BLaER1 treated with 17β-estradiol and CSF1 and Interleukin-3, amounts not matched to agents 10 nM and 100 nM (cell line): ENCODE measurements around the gene ALOX12B.
A peak's percentile ranks its signal among the peaks of the same experiment; 100 is the strongest.

Experiments used
- H3K27ac ChIP-seq, 11 experiments: shearing (Covaris generic); formaldehyde crosslinking; 2 replicates each; pipeline ENCODE4 v1.8.1; 2022
- H3K27me3 ChIP-seq, 11 experiments: shearing (Covaris generic); formaldehyde crosslinking; 2 replicates each; pipeline ENCODE4 v1.8.1; 2022
- H3K36me3 ChIP-seq, 11 experiments: shearing (Covaris generic); formaldehyde crosslinking; 2 replicates each; pipeline ENCODE4 v1.8.1; 2022
- H3K4me1 ChIP-seq, 10 experiments: shearing (Covaris generic); formaldehyde crosslinking; 2 replicates each; pipeline ENCODE4 v1.8.1; 2022
- H3K4me2 ChIP-seq, 11 experiments: shearing (Covaris generic); formaldehyde crosslinking; 2 replicates each; pipeline ENCODE4 v1.8.1; 2022
- H3K4me3 ChIP-seq, 10 experiments: shearing (Covaris generic); formaldehyde crosslinking; 2 replicates each; pipeline ENCODE4 v1.8.1; 2022
- H3K9ac ChIP-seq, 11 experiments: shearing (Covaris generic); formaldehyde crosslinking; 2 replicates each; pipeline ENCODE4 v1.8.1; 2022
- H3K9me3 ChIP-seq, 11 experiments: shearing (Covaris generic); formaldehyde crosslinking; replicated peaks in 1 of 11; 2 replicates each; pipeline ENCODE4 v1.8.1; 2022
- H4K20me1 ChIP-seq, 11 experiments: shearing (Covaris generic); formaldehyde crosslinking; 2 replicates each; pipeline ENCODE4 v1.8.1; 2022
- Cebpa-rat ChIP-seq, 11 experiments: shearing (Covaris generic); IDR thresholded peaks; 2 replicates each; pipeline ENCODE4 v1.8.1; 2022

The ALOX12B gene

DNA sequence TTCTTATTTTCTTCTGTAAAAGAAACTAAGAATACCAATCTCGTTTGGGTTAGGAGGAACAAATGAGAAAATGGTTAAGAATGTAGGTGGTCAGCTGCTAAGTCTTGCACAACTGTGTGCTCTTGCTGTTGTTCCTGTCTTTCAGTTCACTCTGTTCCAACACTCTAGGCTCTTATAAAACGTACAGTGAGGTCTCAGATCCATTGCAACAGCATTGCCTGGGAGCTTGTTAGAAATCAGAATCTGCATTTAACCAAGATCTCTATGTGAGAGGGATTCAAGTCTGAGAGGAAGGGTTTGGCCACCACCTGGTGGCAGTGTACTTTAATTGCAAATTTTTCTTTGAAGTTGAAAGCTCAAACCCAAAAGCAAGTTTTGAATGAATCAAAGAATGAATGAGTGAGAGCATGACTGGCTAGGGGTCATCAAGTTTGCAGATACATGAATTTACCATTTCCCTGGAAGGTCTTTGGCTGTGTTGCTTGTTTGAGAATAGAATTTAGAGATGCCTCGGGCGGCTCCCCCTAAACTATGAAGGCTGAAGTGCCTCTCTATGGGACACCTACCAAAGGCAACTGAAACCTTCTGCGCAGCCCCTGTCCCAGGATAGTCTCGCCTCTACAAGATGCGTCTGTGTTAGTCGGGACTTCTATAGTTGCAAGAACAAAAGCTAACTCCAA lies 46.1 kb downstream of the ALOX12B start:
- no peak overlapping the region for H3K4me3 ChIP-seq
- no peaks in the 10 kb centered on the region for H3K36me3 ChIP-seq
- H3K4me2 ChIP-seq: peak overlapping the region in 8 of 11 experiments; percentile 2 to 74 (median 54); a peak in 15 of 22 replicates
- H4K20me1 ChIP-seq: no peaks in the 10 kb centered on the region
- TF ChIP-seq Cebpa-rat (IDR thresholded peaks at IDR 0.05): peak in 7 of 11 experiments; percentile 13 to 81 (median 51); a peak in 9 of 22 replicates
- H3K9me3 ChIP-seq: 0 out of 22 replicates have a peak, but pooled peaks cover 0 to 3% (median 0%) of the 10 kb centered on the region in 11 experiments
- H3K4me1 ChIP-seq: peaks cover 0 to 55% (median 32%) of the 10 kb centered on the region in 10 experiments; a peak in 19 of 20 replicates
- peak overlapping the region in 5 of 11 experiments; percentile 1 to 18 (median 11); a peak in 1 of 22 replicates for H3K9ac ChIP-seq
- H3K27me3 ChIP-seq: peaks cover 0 to 4% (median under 1%) of the 10 kb centered on the region in 11 experiments; a peak in 7 of 22 replicates
- H3K27ac ChIP-seq: peak overlapping the region in 7 of 11 experiments; percentile 32 to 56 (median 48); a peak in 14 of 22 replicates

DNA sequence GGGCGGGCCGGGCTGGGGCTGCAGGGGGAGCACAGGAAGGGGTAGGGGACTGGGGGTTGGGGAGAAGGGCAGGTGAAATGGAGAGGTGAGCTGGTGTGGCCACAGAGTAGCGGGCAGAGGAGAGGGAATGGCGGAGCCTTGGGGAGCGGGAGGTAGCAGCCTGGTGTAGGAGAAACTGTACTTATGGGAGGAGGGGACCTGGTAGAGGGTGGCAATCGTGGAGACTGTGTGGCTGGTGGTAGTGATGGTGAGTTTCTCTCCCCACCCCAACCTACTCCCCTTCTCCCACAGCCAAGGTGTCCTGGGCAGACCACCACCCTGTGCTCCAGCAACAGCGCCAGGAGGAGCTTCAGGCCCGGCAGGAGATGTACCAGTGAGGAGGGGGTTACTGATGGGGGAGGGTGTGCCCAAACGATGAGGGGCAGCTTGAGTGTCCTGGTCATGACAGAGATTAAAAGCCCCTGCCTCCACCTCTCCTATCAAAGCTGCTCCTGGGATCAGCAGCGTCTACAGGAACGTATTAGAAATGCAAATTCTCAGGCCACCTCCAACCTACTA lies 47.8 kb downstream of the ALOX12B start:
- H3K27ac ChIP-seq: no peak overlapping the region
- H3K27me3 ChIP-seq: no peaks in the 10 kb centered on the region
- H4K20me1 ChIP-seq: no peaks in the 10 kb centered on the region
- H3K4me3 ChIP-seq: no peak overlapping the region
- H3K9ac ChIP-seq: no peak overlapping the region
- H3K4me2 ChIP-seq: peak overlapping the region in 3 of 11 experiments; percentile 54 to 74 (median 72); a peak in 3 of 22 replicates
- no peaks in the 10 kb centered on the region for H3K36me3 ChIP-seq
- H3K4me1 ChIP-seq: peaks cover 0 to 55% (median 32%) of the 10 kb centered on the region in 10 experiments; a peak in 19 of 20 replicates
- 0 out of 22 replicates have a peak, but pooled peaks cover 0 to 3% (median 0%) of the 10 kb centered on the region in 11 experiments for H3K9me3 ChIP-seq
- no peak for TF ChIP-seq Cebpa-rat (IDR thresholded peaks at IDR 0.05)

DNA sequence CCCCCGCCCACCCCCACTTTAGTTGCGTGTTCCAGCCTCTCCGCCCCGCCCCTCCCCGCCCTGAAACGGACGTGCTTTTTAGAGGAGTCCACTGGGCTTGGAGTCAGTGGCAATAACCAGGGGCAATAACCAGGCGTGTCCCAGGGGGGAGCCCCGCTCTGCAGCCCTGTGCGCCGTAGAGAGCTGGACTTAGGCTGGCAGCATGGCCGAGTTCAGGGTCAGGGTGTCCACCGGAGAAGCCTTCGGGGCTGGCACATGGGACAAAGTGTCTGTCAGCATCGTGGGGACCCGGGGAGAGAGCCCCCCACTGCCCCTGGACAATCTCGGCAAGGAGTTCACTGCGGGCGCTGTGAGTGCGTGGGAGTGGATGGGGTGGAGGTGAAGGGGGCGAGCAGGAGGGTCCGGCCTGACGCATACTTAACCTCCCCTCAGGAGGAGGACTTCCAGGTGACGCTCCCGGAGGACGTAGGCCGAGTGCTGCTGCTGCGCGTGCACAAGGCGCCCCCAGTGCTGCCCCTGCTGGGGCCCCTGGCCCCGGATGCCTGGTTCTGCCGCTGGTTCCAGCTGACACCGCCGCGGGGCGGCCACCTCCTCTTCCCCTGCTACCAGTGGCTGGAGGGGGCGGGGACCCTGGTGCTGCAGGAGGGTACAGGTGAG lies 48.4 kb downstream of the ALOX12B start, which contains the start of gene ALOX15B:
TSS of gene ALOX15B (plus strand) at position 106 of the 657 bp plus-strand sequence. CDS start at position 203, 97 bp downstream.
- Histone ChIP-seq H3K4me2 (peak within 1 kb of the TSS in 7 of 11 experiments; percentile 5 to 21 (median 12); a peak in 7 of 22 replicates), H4K20me1 (no peaks in the 10 kb centered on the region), H3K36me3 (no peaks in the 10 kb centered on the region), H3K27me3 (no peaks in the 10 kb centered on the region), H3K4me1 (peaks cover 0 to 51% (median 30%) of the 10 kb centered on the region in 10 experiments; a peak in 19 of 20 replicates), H3K9ac (no peak within 1 kb of the TSS), H3K27ac (no peak within 1 kb of the TSS), H3K9me3 (0 out of 22 replicates have a peak, but pooled peaks cover 0 to 3% (median 0%) of the 10 kb centered on the region in 11 experiments), H3K4me3 (no peak within 1 kb of the TSS)
- TF ChIP-seq Cebpa-rat (IDR thresholded peaks at IDR 0.05): no peak

DNA sequence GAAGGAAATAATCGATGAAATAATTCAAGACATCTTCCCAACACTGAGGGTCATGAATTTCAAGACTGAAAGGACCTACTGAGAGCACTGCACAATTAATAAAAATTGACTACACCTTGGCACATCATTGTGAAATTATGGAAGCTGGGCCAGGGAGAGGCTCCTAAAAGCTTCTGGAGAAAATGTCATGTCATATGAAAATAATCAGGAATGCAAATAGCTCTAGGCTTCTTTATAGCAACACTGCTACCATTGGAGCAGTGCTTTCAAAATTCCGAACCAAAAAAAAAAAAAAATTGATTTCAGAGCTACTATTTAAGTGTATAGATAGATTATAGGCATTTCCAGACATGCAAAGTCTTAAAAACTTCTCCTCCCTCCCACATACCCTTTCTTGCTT lies 55.1 kb downstream of the ALOX12B start:
- Histone ChIP-seq H3K27me3 (no peaks in the 10 kb centered on the region), H3K36me3 (no peaks in the 10 kb centered on the region), H3K9me3 (0 out of 22 replicates have a peak, but pooled peaks cover 0 to 2% (median 0%) of the 10 kb centered on the region in 11 experiments), H3K4me1 (peaks cover 0 to 10% (median 0%) of the 10 kb centered on the region in 10 experiments; a peak in 6 of 20 replicates), H3K9ac (no peak overlapping the region), H3K4me2 (no peak overlapping the region), H3K27ac (no peak overlapping the region), H4K20me1 (no peaks in the 10 kb centered on the region), H3K4me3 (no peak overlapping the region)
- no peak for TF ChIP-seq Cebpa-rat (IDR thresholded peaks at IDR 0.05)

DNA sequence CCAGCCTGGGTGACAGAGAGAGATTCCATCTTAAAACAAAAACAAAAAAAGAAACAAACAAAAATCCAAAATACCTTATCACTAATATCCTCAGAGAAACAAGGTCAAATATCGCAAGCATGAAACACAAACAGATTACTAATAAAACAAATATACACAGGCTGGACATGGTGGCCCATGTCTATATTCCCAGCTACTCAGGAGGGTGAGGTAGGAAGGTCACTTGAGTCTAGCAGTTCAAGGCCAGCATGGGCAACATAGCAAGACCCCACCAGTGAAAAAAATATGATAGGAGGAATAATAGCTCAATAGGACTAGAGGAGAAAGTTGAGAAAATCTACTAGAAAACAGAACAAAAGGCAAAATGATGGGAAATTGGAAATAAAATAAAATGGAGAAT lies 55.6 kb downstream of the ALOX12B start:
- Histone ChIP-seq H3K27ac (no peak overlapping the region), H4K20me1 (no peaks in the 10 kb centered on the region), H3K4me1 (peaks cover 0 to 10% (median 0%) of the 10 kb centered on the region in 10 experiments; a peak in 5 of 20 replicates), H3K36me3 (no peaks in the 10 kb centered on the region), H3K4me3 (no peak overlapping the region), H3K4me2 (no peak overlapping the region), H3K9ac (no peak overlapping the region), H3K27me3 (no peaks in the 10 kb centered on the region), H3K9me3 (no peaks in the 10 kb centered on the region)
- TF ChIP-seq Cebpa-rat (IDR thresholded peaks at IDR 0.05): no peak

DNA sequence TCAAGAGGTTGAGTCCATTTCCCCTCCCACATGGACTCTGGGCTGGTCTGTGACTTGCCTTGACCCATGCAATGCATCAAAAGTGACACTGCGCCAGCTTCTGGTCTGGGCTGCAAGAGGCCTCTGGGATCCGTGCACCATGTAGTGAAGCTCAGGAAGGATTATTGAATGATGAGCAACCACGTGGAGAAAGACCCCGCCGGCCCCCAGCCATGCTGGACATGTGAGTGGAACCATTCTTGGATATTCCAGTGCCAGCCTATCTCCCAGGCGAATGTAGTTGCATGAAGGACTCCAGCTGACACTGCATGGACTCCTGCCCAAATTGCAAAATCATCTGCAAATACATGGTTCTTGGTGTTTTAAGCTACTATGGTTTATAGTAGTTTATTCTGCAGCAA lies 56.3 kb downstream of the ALOX12B start:
- no peak overlapping the region for H3K4me3 ChIP-seq
- TF ChIP-seq Cebpa-rat (IDR thresholded peaks at IDR 0.05): no peak
- no peak overlapping the region for H3K27ac ChIP-seq
- no peaks in the 10 kb centered on the region for H3K9me3 ChIP-seq
- no peak overlapping the region for H3K9ac ChIP-seq
- H3K4me1 ChIP-seq: peaks cover 0 to 10% (median 0%) of the 10 kb centered on the region in 10 experiments; a peak in 5 of 20 replicates
- no peak overlapping the region for H3K4me2 ChIP-seq
- no peaks in the 10 kb centered on the region for H3K27me3 ChIP-seq
- no peaks in the 10 kb centered on the region for H3K36me3 ChIP-seq
- no peaks in the 10 kb centered on the region for H4K20me1 ChIP-seq

DNA sequence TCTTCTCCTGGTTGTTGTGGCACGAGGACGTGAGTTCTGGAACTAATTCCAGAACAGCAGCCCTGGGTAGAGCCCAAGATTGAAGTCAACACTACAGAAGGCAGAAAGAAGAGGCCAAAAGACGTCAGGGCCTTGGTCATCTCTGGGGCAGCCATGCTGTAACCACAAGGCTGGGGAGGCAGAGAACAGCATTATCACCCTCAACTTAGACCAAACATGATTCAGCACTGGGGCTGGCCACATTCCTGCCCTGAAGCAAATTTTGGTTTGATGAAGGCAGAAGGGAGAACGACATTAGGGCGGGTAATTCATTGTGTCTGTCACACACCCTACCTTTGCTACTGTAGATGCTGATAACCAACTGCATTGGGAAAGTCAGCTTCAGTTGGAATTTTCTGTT lies 58.4 kb downstream of the ALOX12B start:
- no peaks in the 10 kb centered on the region for H3K9me3 ChIP-seq
- H3K27ac ChIP-seq: no peak overlapping the region
- no peak for TF ChIP-seq Cebpa-rat (IDR thresholded peaks at IDR 0.05)
- no peak overlapping the region for H3K9ac ChIP-seq
- H3K27me3 ChIP-seq: no peaks in the 10 kb centered on the region
- peak overlapping the region in 1 of 11 experiments; percentile 9; a peak in 1 of 22 replicates for H3K4me2 ChIP-seq
- H3K36me3 ChIP-seq: no peaks in the 10 kb centered on the region
- no peaks in the 10 kb centered on the region for H4K20me1 ChIP-seq
- H3K4me3 ChIP-seq: no peak overlapping the region
- peaks cover 0 to 24% (median 5%) of the 10 kb centered on the region in 10 experiments; a peak in 11 of 20 replicates for H3K4me1 ChIP-seq

DNA sequence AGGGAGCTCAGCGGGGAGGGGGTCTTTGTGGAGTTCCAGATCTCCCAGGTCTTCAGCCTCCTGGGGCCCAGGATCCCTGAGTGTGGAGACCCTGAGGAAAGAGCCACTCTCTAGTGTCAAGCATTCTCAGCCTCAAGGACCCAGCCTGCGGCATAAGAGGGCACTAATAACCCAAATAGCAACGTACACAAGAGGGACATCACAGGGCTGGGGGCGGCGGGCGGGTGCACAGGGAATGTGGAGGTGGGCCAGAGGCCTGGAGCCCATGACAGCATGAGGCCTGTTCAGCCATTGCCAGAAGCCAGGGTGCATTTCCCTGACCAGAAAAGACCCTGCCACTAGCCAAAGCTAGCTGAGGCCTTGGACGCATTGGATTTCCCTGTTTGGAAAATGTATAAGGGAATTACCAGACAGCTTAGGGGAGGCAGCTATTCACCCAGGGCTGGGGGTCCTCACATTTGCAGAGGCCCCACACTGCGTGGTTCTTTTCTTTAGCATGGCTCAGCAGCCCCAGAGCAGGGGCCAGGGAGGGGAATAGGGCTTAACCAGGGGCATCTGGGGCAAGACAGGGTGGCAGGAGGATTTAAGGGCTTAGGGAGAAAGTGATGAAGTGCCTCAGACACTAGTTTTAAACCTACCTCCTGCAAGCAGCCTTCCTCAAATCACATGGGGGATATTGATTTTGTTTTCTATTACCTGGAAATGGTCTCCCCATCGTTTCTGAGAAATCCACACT lies 62.2 kb downstream of the ALOX12B start:
- H3K9ac ChIP-seq: no peak overlapping the region
- H3K4me1 ChIP-seq: peaks cover 0 to 58% (median 8%) of the 10 kb centered on the region in 10 experiments; a peak in 11 of 20 replicates
- no peaks in the 10 kb centered on the region for H3K9me3 ChIP-seq
- H3K4me2 ChIP-seq: peak overlapping the region in 4 of 11 experiments; percentile 38 to 75 (median 54); a peak in 6 of 22 replicates
- H3K27me3 ChIP-seq: no peaks in the 10 kb centered on the region
- peak overlapping the region in 5 of 11 experiments; percentile 24 to 60 (median 36); a peak in 4 of 22 replicates for H3K27ac ChIP-seq
- no peaks in the 10 kb centered on the region for H3K36me3 ChIP-seq
- H4K20me1 ChIP-seq: no peaks in the 10 kb centered on the region
- no peak for TF ChIP-seq Cebpa-rat (IDR thresholded peaks at IDR 0.05)
- H3K4me3 ChIP-seq: no peak overlapping the region
